Activated CD4-positive, alpha-beta memory T cell treated with anti-CD3 and anti-CD28 coated beads for 36 hours (primary cell): ENCODE results near the gene BCL2L2. TPM values are rescaled to one million over a fixed set of nuclear protein-coding genes. Genes with fewer than 3 reads are reported as not detected.

Experiments
- CTCF ChIA-PET: fragments of 350-600 bp; sonication (Branson Sonifier 250); formaldehyde crosslinking; loops from one replicate; lab custom pipeline; 2021; ENCODE audit warnings: antibody characterized with exemption, inconsistent platforms; lab: Charles Lee
- POLR2A ChIA-PET: fragments of 350-600 bp; sonication (Branson Sonifier 250); formaldehyde crosslinking; loops from one replicate; lab custom pipeline; 2021; ENCODE audit warnings: antibody characterized with exemption; lab: Charles Lee
- DNase-seq: peaks from one replicate; pipeline ENCODE4 v3.0.0-alpha.2; 2020
- H3K27ac Mint-ChIP-seq: one replicate; pipeline ENCODE4 v1.8.0; 2021; ENCODE audit warnings: mixed read lengths
- H3K27me3 Mint-ChIP-seq: one replicate; pipeline ENCODE4 v1.8.0; 2021; ENCODE audit warnings: mixed read lengths
- H3K36me3 Mint-ChIP-seq: one replicate; pipeline ENCODE4 v1.8.0; 2021; ENCODE audit warnings: mixed read lengths
- H3K4me1 Mint-ChIP-seq: one replicate; pipeline ENCODE4 v1.8.0; 2021; ENCODE audit warnings: low read depth, mixed read lengths
- H3K4me3 Mint-ChIP-seq: one replicate; pipeline ENCODE4 v1.8.0; 2021; ENCODE audit warnings: mild to moderate bottlenecking, mixed read lengths
- H3K9me3 Mint-ChIP-seq: one replicate; pipeline ENCODE4 v1.8.0; 2021; ENCODE audit warnings: mixed read lengths
- intact Hi-C: fragments of 100-400 bp; cut with micrococcal nuclease; formaldehyde crosslinking; loops from one replicate; pipeline ENCODE4 v1.15.1; 2023
- total RNA-seq, 2 experiments: library from RNA; stranded (reverse); gene quantifications; one replicate each; pipeline ENCODE4 v1.2.3, GENCODE V29; 2021

The BCL2L2 gene
- total RNA-seq, 2 experiments from 2014 or later: 0.55 to 0.85 TPM

DNA sequence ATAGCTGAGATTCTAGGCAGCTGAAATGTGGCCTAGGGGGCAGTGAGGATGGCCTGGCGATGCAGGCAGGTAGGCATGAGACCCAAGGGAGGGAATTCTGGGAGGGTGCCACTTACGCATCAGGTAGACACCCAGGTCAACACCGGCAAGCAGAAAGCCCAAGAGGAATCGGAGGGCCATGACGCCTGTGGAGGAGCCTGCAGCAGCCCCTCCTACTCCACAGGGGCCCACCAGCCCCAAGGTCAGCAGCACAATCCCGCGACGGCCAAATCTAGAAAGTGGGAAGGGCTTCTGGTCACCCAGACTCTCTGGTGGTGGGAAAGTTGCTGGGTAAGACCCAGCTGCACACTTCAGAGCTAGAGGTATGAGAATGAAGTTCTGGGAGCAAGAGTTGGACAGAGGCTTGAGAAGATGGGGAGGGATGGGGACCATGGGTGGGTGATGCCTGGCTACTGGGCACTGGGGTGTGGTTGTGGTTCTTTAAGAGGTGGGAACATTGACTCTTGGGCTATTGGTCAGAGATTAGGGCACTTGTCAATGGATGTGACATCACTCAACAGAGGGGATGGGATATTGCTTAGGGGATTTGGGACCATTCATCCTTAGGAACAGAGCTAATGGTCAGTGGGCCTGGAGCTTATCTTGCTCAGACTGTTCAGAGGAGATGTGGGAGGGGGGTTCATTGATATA lies 42.7 kb downstream of the BCL2L2 start:
- Mint-ChIP-seq H3K9me3 (no peaks in the 10 kb centered on the region), H3K4me3 (no peak overlapping the region), H3K27ac (no peak overlapping the region), H3K27me3 (peaks cover 24% of the 10 kb centered on the region), H3K4me1 (peaks cover 5% of the 10 kb centered on the region), H3K36me3 (peaks cover 2% of the 10 kb centered on the region)
- no peak for DNase-seq
- intact Hi-C loops: no loop called here
- CTCF ChIA-PET: no interaction called here
- POLR2A ChIA-PET: no interaction called here

GRCh38 chr14:23351681-23352505 lies 45.3 kb downstream of the BCL2L2 start:
- intact Hi-C loops: no loop called here
- no peaks in the 10 kb centered on the region for H3K9me3 Mint-ChIP-seq
- ChIA-PET CTCF (interaction anchor here (0.6 to 1.1 kb wide), 4 partner anchors 10 to 946 kb away, joined by 3 to 4 read pairs (median 3); no protein-coding TSS in a partner anchor), POLR2A (no interaction called here)
- peak overlapping the region; percentile 61 for H3K4me3 Mint-ChIP-seq
- H3K27ac Mint-ChIP-seq: no peak overlapping the region
- no peak for DNase-seq
- H3K36me3 Mint-ChIP-seq: peaks cover 2% of the 10 kb centered on the region
- H3K4me1 Mint-ChIP-seq: peaks cover 5% of the 10 kb centered on the region
- peaks cover 30% of the 10 kb centered on the region for H3K27me3 Mint-ChIP-seq

- intact Hi-C loops: no loop called here
- Mint-ChIP-seq H3K27ac (no peak within 1 kb of the TSS), H3K27me3 (peaks cover 30% of the 10 kb centered on the region), H3K9me3 (no peaks in the 10 kb centered on the region), H3K4me1 (peaks cover 5% of the 10 kb centered on the region), H3K36me3 (peaks cover 2% of the 10 kb centered on the region), H3K4me3 (peak within 1 kb of the TSS; percentile 61)
- POLR2A ChIA-PET: no interaction called here
- peak; percentile 68 for DNase-seq
- CTCF ChIA-PET: interaction anchor here (0.5 to 1.1 kb wide), 7 partner anchors 9 to 945 kb away, joined by 3 to 6 read pairs (median 3); no protein-coding TSS in a partner anchor
Observed at GRCh38 chr14:23352506-23353432, 46.1 kb downstream of the BCL2L2 start, which contains the start of gene SLC22A17. TSS of gene SLC22A17 (minus strand) at chr14:23352887.

- Mint-ChIP-seq H3K4me3 (peak overlapping the region; percentile 61), H3K27ac (no peak overlapping the region), H3K27me3 (peaks cover 30% of the 10 kb centered on the region), H3K4me1 (peaks cover 5% of the 10 kb centered on the region), H3K36me3 (peaks cover 2% of the 10 kb centered on the region), H3K9me3 (no peaks in the 10 kb centered on the region)
- intact Hi-C loops: no loop called here
- ChIA-PET CTCF (interaction anchor here (0.5 to 1.7 kb wide), 5 partner anchors 17 to 653 kb away, joined by 3 to 9 read pairs (median 3); no protein-coding TSS in a partner anchor), POLR2A (no interaction called here)
- DNase-seq: no peak
Observed at GRCh38 chr14:23353433-23353780, 46.8 kb downstream of the BCL2L2 start.

DNA sequence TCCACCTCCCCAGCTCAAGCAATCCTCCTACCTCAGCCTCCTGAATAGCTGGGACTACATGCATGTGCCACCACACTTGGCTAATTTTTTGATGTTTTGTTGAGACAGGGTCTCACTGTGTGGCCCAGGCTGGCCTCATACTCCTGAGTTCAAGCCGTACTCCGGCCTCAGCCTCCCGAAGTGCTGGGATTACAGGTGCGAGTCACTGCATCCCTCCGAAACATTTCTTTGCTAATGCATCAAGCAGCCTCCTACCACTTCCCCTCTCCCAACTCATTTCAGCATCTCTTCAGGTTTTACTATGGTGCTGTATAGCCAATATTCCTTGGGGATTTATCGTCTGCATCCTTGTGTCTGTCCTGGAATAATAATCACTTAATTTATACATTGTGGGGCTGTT lies 48.4 kb downstream of the BCL2L2 start:
- Mint-ChIP-seq H3K27me3 (peaks cover 30% of the 10 kb centered on the region), H3K4me1 (peaks cover 5% of the 10 kb centered on the region), H3K9me3 (no peaks in the 10 kb centered on the region), H3K4me3 (no peak overlapping the region), H3K27ac (no peak overlapping the region), H3K36me3 (peaks cover 2% of the 10 kb centered on the region)
- DNase-seq: no peak
- POLR2A ChIA-PET: no interaction called here
- intact Hi-C loops: no loop called here
- CTCF ChIA-PET: interaction anchor here (1.7 kb wide), 1 partner anchor 25 kb away, joined by 9 read pairs; no protein-coding TSS in a partner anchor

GRCh38 chr14:23355871-23356435 lies 49.3 kb downstream of the BCL2L2 start:
- no peak overlapping the region for H3K27ac Mint-ChIP-seq
- CTCF ChIA-PET: interaction anchor here (1.7 kb wide), 1 partner anchor 24 kb away, joined by 4 read pairs; no protein-coding TSS in a partner anchor
- H3K9me3 Mint-ChIP-seq: no peaks in the 10 kb centered on the region
- DNase-seq: no peak
- intact Hi-C loops: no loop called here
- peaks cover 25% of the 10 kb centered on the region for H3K27me3 Mint-ChIP-seq
- peaks cover 2% of the 10 kb centered on the region for H3K36me3 Mint-ChIP-seq
- no peak overlapping the region for H3K4me3 Mint-ChIP-seq
- POLR2A ChIA-PET: no interaction called here
- H3K4me1 Mint-ChIP-seq: peaks cover 6% of the 10 kb centered on the region

DNA sequence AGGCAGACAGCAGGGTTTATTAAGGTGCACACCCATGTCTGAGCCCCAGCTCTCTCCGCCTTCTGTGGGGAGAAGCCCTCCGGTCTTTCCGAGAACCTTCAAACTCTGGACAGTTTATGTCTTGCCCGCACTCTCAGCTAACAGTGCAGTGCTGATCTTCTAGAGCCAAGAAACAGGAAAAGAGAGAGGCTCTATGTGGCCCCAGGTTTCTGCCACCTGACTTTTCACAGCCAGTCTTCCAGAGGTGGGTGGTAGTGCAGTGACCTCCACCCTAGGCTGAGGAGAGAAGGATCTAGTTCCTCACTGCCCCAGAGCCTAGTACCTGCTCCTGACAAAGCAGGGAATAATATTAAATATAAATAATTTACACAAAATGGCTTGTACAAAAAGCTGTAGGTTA lies 50.0 kb downstream of the BCL2L2 start:
- DNase-seq: no peak
- no peaks in the 10 kb centered on the region for H3K9me3 Mint-ChIP-seq
- no peaks in the 10 kb centered on the region for H3K36me3 Mint-ChIP-seq
- peaks cover 20% of the 10 kb centered on the region for H3K27me3 Mint-ChIP-seq
- POLR2A ChIA-PET: no interaction called here
- CTCF ChIA-PET: interaction anchor here (1.7 kb wide), 1 partner anchor 24 kb away, joined by 4 read pairs; no protein-coding TSS in a partner anchor
- no peak overlapping the region for H3K27ac Mint-ChIP-seq
- peaks cover 5% of the 10 kb centered on the region for H3K4me1 Mint-ChIP-seq
- no peak overlapping the region for H3K4me3 Mint-ChIP-seq
- intact Hi-C loops: no loop called here

DNA sequence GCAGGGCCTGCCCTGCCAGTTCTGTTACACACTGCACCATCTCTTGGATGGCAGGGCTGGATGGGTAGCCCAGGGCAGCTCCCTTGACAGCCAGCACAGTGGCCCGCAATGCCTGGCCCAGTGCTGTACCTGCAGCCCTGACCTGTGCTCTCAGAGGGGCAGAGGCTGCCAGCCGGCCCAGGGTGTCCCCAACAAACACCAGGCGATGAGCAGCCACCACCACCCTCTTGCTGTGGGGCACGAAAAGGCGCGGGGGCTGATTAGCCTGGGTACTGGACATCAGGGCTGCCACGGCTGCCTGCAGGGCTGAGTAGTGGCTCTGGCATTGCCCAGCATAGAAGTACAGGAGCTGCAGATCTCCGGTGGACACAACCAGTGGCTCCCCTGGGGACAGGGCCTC lies 50.6 kb downstream of the BCL2L2 start:
- Mint-ChIP-seq H3K9me3 (no peaks in the 10 kb centered on the region), H3K36me3 (no peaks in the 10 kb centered on the region), H3K4me1 (peaks cover 5% of the 10 kb centered on the region), H3K4me3 (no peak overlapping the region), H3K27me3 (peaks cover 20% of the 10 kb centered on the region), H3K27ac (no peak overlapping the region)
- CTCF ChIA-PET: interaction anchor here (1.7 to 1.9 kb wide), 2 partner anchors 23 kb away, joined by 4 to 7 read pairs; no protein-coding TSS in a partner anchor
- intact Hi-C loops: no loop called here
- POLR2A ChIA-PET: no interaction called here
- no peak for DNase-seq

DNA sequence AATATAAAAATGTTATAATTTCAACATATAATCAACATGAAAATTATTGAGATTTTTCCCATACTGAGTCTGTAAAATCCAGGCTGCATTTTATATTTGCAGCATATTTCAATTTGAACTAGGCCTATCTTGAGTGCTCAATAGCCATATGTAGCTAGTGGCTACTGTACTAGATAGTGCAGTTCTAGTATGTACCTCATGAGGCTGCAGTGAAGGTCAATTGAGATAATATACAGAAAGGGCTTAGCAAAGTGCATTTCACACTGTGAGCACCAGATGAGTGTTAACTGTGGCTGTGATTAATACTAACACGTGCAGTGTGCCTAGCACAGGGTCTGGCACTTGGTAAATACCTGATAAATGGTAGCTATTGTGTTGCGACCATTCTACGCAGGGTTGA lies 51.4 kb downstream of the BCL2L2 start:
- peaks cover 3% of the 10 kb centered on the region for H3K4me1 Mint-ChIP-seq
- H3K4me3 Mint-ChIP-seq: no peak overlapping the region
- H3K27me3 Mint-ChIP-seq: peaks cover 18% of the 10 kb centered on the region
- no peaks in the 10 kb centered on the region for H3K9me3 Mint-ChIP-seq
- intact Hi-C loops: no loop called here
- DNase-seq: no peak
- H3K27ac Mint-ChIP-seq: no peak overlapping the region
- ChIA-PET POLR2A (no interaction called here), CTCF (interaction anchor here (1.9 kb wide), 1 partner anchor 22 kb away, joined by 7 read pairs; no protein-coding TSS in a partner anchor)
- H3K36me3 Mint-ChIP-seq: no peaks in the 10 kb centered on the region

- Mint-ChIP-seq H3K27me3 (peaks cover 14% of the 10 kb centered on the region), H3K4me3 (no peak overlapping the region), H3K4me1 (peaks cover 2% of the 10 kb centered on the region), H3K36me3 (no peaks in the 10 kb centered on the region), H3K9me3 (no peaks in the 10 kb centered on the region), H3K27ac (no peak overlapping the region)
- no peak for DNase-seq
- intact Hi-C loops: no loop called here
- POLR2A ChIA-PET: no interaction called here
- CTCF ChIA-PET: interaction anchor here (1.9 kb wide), 1 partner anchor 21 kb away, joined by 7 read pairs; no protein-coding TSS in a partner anchor
Observed at GRCh38 chr14:23358553-23359166, 52.0 kb downstream of the BCL2L2 start.

DNA sequence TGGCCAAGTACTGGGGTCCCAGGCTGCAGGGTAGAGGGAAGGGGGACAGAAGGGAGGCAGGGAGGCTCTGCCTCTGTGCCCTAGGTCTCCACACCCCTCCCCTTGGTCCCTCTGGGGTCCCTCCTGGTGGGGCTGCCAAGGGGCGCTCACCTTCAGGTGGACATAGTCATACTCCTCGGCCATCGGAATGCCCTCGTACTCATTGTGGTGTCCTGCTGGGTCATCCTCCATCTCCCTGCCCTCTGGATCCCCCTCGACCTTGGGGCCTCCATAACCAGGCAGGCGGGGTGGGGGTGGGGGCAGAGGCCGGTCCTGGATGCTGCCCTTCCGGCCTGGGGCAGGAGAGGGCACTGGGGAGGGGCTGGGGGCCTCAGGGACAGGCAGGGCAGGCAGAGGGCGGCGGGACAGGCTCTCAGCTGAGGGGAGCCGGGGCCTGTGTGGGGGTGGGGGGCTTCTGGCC lies 52.6 kb downstream of the BCL2L2 start:
- ChIA-PET POLR2A (no interaction called here), CTCF (interaction anchor here (1.5 to 1.9 kb wide), 3 partner anchors 20 to 33 kb away, joined by 4 to 7 read pairs (median 7); no protein-coding TSS in a partner anchor)

More for the DNA sequence above, 52.6 kb downstream of the BCL2L2 start:
- no peaks in the 10 kb centered on the region for H3K36me3 Mint-ChIP-seq
- no peak overlapping the region for H3K27ac Mint-ChIP-seq
- peaks cover 12% of the 10 kb centered on the region for H3K27me3 Mint-ChIP-seq
- H3K9me3 Mint-ChIP-seq: no peaks in the 10 kb centered on the region
- intact Hi-C loops: no loop called here
- peaks cover 2% of the 10 kb centered on the region for H3K4me1 Mint-ChIP-seq
- DNase-seq: no peak
- H3K4me3 Mint-ChIP-seq: no peak overlapping the region
